Measurements from ENCODE around the gene KLF3. TPM values are rescaled to one million over a fixed set of nuclear protein-coding genes. Genes with fewer than 3 reads are reported as not detected.

The KLF3 gene
- total and polyA plus RNA-seq, 2 of the 8 experiments (the other 6 are each of a cell fraction or from before 2014, with no cell fraction given): 8.0 to 14.9 TPM

GRCh38 chr4:38650133-38650532 is 13.9 kb upstream of the KLF3 start:
- FAIRE-seq (no peak), DNase-seq (ENCODE audit: low read depth in 1 of 2, low spot score in 2 of 2) (no peak)
- no peak overlapping the region for H4K91ac ChIP-seq (replicated peaks; ENCODE audit: insufficient read length, low read length)
- 94% methylated on average over 9 of the region's 9 CpGs; no CpG with 5 or more reads in 1 of the 2 experiments for whole genome bisulfite sequencing, 2 experiments (ENCODE audit: extremely low coverage in 1 of 2, insufficient coverage in 1 of 2, insufficient read length in 1 of 2, insufficient replicate concordance in 2 of 2, low coverage in 1 of 2, low lambda C conversion rate in 2 of 2, missing lambda C conversion rate in 1 of 2)
- POLR2A ChIA-PET (ENCODE audit: partially characterized antibody): no interaction called here
- H2BK15ac ChIP-seq (ENCODE audit: low read length): no peak overlapping the region
- H2BK5ac ChIP-seq (ENCODE audit: low read depth, low read length): no peak overlapping the region
- H3K9me3 ChIP-seq (ENCODE audit: insufficient read depth in 2 of 2, low read depth in 1 of 2, low read length in 1 of 2): no peaks in the 10 kb centered on the region
- H3K79me1 ChIP-seq (ENCODE audit: low read depth, low read length): no peaks in the 10 kb centered on the region
- H3K27ac ChIP-seq (ENCODE audit: low read depth, low read length): no peak overlapping the region
- H4K8ac ChIP-seq (ENCODE audit: extremely low read depth, insufficient read depth, low read length): no peak overlapping the region
- H3K23me2 ChIP-seq (ENCODE audit: low read depth, low read length): no peaks in the 10 kb centered on the region
- no peaks in the 10 kb centered on the region; a peak in 1 of 4 replicates for H3K79me2 ChIP-seq (ENCODE audit: control insufficient read depth in 1 of 2, insufficient read depth in 2 of 2, low read length in 2 of 2)
- CTCF ChIA-PET (ENCODE audit: partially characterized antibody): interaction anchor here (0.6 to 2.5 kb wide), 9 partner anchors 10 to 470 kb away, joined by 3 to 6 read pairs (median 3); no protein-coding TSS in a partner anchor
- no peak overlapping the region for H4K5ac ChIP-seq (ENCODE audit: insufficient read length, low read depth, low read length)
- H3K4me3 ChIP-seq (ENCODE audit: extremely low read depth in 1 of 4, insufficient read depth in 2 of 4, low read depth in 3 of 4, low read length in 4 of 4): no peak overlapping the region
- no peak overlapping the region for H3K23ac ChIP-seq (ENCODE audit: insufficient read length)
- no peak overlapping the region for H2BK120ac ChIP-seq (replicated peaks; ENCODE audit: low read depth, low read length)
- no peaks in the 10 kb centered on the region for H3K4me1 ChIP-seq (replicated peaks in 1 of 4; ENCODE audit: control insufficient read depth in 3 of 4, insufficient read depth in 4 of 4, low read length in 3 of 4)
- no peak overlapping the region for H3K18ac ChIP-seq (ENCODE audit: extremely low read depth, low read length)
- H3K14ac ChIP-seq (ENCODE audit: insufficient read length): no peak overlapping the region
- H3K56ac ChIP-seq (replicated peaks; ENCODE audit: insufficient read length, low read depth, low read length): no peak overlapping the region
- TF ChIP-seq CBX8 (IDR thresholded peaks at IDR 0.05; ENCODE audit: borderline replicate concordance, low read depth, low read length) (no peak), RAD21 (IDR thresholded peaks at IDR 0.05 in 1 of 2, conservative IDR thresholded peaks at IDR 0.05 in 1 of 2; ENCODE audit: low read depth in 2 of 2, low read length in 2 of 2) (peak; percentile 3 to 31; a peak in 2 of 4 replicates)
- no peak overlapping the region for H2BK20ac ChIP-seq (ENCODE audit: low read length)
- no peak overlapping the region for H3K4me2 ChIP-seq (ENCODE audit: insufficient read depth in 1 of 2, low read depth in 2 of 2, low read length in 2 of 2)
- no peaks in the 10 kb centered on the region for H3K36me3 ChIP-seq (ENCODE audit: control insufficient read depth in 2 of 4, insufficient read depth in 4 of 4, low read length in 3 of 4)
- no peaks in the 10 kb centered on the region for H3K27me3 ChIP-seq (replicated peaks in 1 of 4; ENCODE audit: control insufficient read depth in 3 of 4, extremely low read depth in 1 of 4, insufficient read depth in 3 of 4, low read length in 3 of 4)
- H3K9ac ChIP-seq (replicated peaks in 1 of 4; ENCODE audit: extremely low read depth in 1 of 4, low read depth in 3 of 4, low read length in 3 of 4): no peak overlapping the region
- H4K20me1 ChIP-seq (replicated peaks in 1 of 2; ENCODE audit: control insufficient read depth in 1 of 2, insufficient read depth in 2 of 2, low read length in 2 of 2): no peaks in the 10 kb centered on the region
- H2AK5ac ChIP-seq (ENCODE audit: low read depth, low read length): no peak overlapping the region
- no peak overlapping the region for H3K4ac ChIP-seq (replicated peaks; ENCODE audit: insufficient read length, low read depth, low read length)
- H2AFZ ChIP-seq (ENCODE audit: low read length): no peak overlapping the region
- no peak overlapping the region for H2BK12ac ChIP-seq (ENCODE audit: low read depth, low read length)
